GM18873 (cell line): ENCODE data around the gene MOBP.

ENCODE experiments used
- ATAC-seq: cut with Tn5 transposase; IDR thresholded peaks from one replicate; pipeline ENCODE4 v1.9.1; 2021; ENCODE audit warnings: mild to moderate bottlenecking, moderate library complexity, moderate number of reproducible peaks; ENCODE audit not compliant: unreplicated experiment, low FRiP score

Gene MOBP

DNA sequence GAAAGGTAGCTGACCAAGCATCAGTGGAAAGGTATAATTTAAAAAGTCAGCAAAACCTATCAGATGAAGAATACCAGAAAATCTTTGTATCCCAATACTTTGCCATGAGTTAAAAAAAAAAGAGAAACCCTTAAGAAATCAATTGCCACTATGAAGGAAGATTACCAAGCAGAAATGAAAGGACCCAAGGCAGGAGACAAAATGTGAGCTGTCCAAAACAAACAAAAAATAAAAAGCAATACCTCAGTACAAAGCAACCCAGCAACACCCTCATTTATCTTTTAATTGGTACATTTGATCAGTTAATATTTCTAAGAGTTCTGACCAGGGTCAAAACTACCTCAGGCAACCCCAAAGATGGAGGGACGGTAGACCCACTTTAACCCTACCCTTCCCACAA lies 65.3 kb downstream of the MOBP start:
- no peak for ATAC-seq

DNA sequence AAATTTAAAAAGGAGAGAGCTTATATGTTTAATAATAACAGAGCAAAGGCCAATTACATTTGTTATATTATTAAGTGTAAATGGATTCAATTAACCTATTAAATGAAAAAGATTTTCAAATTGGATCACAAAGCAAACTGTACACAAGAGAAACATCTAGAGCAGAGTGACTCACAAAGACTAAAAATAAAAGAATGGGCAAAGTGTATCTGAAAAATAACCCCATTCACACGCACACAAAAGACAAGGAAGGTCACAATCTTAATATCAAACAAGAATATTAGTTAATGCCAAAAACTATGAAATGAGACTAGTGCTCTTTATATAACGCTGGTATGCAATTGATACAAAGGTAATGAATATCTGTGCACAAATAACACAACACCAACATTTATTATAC lies 65.7 kb downstream of the MOBP start:
- ATAC-seq = no peak

DNA sequence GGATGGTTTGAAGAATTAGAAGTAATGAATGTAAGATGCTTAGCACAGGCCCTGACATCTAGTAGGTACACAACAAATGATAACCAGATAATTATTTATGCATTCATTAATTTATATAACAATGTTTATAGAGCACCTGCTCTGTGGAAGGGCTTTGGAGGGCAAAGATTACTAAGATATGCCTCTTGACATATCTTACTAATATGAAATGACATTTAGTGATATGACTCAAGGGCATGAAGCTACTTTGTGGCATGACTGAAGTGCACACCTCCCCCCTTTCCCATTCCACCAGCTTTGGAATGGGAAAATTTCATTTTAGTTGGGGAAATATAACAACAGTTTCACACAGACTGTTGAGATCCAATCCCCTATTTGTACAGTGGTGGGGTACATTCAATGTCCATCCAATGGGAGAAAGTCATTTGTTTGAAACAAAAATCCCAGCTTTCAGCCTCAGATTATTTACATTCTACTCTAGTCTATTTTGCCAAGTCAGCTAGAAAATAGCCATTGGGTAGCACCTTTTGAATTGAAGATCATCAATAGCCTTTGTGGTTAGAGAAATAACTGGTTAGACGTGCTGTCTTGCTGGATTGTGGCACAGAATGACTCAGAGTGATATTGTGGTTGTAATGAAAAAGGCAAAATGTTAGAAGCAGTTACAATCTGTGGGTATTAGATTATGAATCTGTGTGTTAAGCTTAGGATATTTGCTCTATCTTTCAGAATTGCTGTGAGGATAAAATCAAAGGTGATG lies 72.9 kb downstream of the MOBP start:
- no peak for ATAC-seq

DNA sequence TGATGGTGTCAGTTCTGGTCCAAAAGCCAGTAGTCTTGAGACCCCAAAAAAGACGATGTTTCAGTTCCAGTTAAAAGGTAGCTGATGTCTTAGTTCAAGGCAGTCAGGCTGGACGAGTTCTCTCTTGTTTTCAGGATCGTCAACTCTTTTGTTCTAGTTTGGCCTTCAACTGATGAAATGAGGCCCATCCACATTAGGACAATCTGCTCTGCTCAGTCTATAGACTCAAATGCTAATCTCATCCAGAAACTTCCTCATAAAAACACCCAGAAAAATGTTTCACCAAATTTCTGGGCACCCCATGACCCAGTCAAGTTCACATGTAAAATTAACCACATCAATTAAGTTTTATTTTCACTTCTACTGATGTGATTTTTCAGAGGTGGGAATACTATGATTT lies 74.0 kb downstream of the MOBP start:
- ATAC-seq = no peak

DNA sequence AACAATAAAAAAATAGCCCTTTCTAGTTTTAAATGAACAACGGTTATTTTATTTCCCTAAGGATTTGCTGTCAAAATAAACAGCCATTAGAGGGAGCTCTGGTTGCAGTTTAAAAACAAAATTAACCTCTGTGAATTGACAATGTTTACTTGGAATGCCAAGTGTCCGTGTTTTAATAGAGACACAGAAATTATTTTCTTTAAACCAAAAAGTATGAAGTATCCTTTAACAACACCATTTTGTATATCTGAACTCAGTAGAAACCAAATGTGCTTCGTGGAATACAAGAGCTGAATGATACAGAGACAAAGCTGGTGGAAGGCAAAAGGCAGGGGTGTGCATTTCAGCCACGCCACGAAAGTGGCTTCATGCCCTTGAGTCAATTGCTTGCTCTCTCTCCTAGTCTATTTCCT lies 74.4 kb downstream of the MOBP start:
- ATAC-seq = no peak

DNA sequence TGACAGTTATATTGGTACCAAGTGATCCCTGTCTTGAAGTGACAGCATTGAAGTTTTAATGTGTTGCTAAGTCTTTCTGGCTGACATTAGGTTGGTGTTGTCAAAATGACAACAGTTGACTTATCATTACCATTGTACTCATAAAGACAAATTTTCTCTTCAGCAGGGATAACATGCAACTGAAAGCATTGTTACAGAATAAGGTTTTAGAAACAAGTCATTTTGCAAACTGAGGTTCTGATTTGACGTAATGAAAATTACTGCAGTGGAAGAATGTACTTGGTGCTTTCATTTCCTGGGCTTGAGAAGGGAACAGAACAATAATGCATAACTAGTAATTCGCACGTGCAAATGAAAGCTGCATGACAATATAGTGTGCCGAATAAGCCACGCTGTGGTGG lies 75.1 kb downstream of the MOBP start:
- ATAC-seq = no peak

DNA sequence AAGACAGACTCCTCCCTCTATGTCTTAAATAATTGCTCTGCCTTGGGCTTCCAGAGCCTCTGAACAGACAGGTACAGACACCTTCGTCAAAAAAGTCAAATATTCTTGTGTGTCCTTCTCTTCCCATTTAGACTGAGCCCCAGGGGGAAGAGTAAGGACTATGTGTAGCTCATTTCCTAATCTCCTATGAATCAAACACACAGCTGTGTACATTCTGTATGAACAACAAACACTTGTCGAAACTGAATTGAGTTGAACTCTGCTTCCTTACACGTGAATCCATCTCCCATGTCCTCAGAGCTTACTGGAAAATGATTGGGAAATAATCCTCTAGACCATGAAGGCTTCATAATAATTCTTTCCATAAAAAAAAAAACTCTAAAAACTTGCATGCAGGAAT lies 80.8 kb downstream of the MOBP start:
- ATAC-seq = no peak

DNA sequence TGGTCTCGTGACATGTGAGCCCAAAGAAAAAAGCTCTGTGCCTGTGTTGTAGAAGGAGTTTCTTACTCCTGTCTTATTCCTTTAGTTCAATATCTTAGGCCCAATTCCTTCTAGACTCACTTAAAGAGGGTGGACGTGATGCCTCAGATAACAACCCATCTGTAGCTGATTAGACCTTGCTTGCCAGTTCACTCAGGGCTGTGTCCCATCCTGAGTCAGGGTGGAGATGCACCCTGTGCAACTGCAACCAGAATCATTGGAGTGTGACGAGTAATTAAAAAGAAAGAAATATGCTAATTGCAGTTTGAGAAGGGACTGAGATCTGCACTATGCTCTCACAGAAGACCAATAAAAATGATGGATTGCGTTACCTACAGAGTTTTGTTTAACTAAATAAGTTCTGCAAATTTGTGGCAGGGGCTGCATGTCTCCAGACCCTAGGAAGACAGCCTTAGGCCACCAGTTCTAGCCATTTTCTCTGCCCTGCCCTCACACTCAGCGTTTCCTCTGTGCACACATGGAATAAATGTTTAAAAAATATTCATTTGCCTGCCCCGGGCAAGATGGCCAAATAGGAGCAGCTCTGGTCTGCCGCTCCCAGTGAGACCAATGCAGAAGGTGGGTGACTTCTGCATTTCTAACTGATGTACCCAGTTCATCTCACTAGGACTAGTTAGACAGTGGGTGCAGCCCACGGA lies 83.0 kb downstream of the MOBP start:
- no peak for ATAC-seq
